Breast epithelium (tissue), 3 donors: ENCODE results near the gene ARID1B.

Experiments
- POLR2A ChIP-seq: fragments of 450-650 bp; IDR thresholded peaks from one replicate; pipeline ENCODE4 v1.6.1; 2016; ENCODE audit warnings: antibody characterized with exemption, mild to moderate bottlenecking, moderate library complexity
- TF ChIP-seq, protein P1 (sequence below), 3 donors: fragments of 450-650 bp; IDR thresholded peaks; one replicate each; pipeline ENCODE4 v1.5.1; 2016 to 2017; ENCODE audit warnings: antibody characterized with exemption in 3 of 3, mild to moderate bottlenecking in 3 of 3, moderate library complexity in 3 of 3

DNA sequence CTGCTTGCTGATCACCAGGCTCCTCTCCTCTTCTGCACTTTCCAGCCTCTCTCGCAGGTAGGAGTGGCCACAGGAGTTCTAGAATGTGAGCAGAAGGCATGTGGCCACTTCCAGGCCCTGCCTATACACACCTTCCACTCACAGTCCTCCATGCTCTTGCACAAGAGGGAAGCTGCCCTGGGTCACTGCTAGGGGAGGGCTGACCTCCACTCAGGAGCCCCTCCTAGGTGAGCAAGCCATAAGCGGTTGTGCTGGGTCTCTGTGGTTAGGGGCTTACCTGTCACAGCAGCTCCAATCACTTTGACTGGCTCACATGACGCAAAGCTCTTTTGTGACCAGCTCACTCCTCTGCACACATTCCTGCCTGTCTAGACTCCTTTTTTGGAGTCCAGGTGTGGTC, 477.9 kb downstream of the ARID1B start:
- TF ChIP-seq, protein P1, sequence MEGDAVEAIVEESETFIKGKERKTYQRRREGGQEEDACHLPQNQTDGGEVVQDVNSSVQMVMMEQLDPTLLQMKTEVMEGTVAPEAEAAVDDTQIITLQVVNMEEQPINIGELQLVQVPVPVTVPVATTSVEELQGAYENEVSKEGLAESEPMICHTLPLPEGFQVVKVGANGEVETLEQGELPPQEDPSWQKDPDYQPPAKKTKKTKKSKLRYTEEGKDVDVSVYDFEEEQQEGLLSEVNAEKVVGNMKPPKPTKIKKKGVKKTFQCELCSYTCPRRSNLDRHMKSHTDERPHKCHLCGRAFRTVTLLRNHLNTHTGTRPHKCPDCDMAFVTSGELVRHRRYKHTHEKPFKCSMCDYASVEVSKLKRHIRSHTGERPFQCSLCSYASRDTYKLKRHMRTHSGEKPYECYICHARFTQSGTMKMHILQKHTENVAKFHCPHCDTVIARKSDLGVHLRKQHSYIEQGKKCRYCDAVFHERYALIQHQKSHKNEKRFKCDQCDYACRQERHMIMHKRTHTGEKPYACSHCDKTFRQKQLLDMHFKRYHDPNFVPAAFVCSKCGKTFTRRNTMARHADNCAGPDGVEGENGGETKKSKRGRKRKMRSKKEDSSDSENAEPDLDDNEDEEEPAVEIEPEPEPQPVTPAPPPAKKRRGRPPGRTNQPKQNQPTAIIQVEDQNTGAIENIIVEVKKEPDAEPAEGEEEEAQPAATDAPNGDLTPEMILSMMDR (IDR thresholded peaks at IDR 0.05): no peak
- no peak for TF ChIP-seq POLR2A
